Neural cell (in vitro differentiated cells): ENCODE results near the gene ZFPM1. TPM values are rescaled to one million over a fixed set of nuclear protein-coding genes. Genes with fewer than 3 reads are reported as not detected.

Experiments
- H2AFZ ChIP-seq: fragments of 200-600, 300-800 bp; sonication (generic), shearing (Covaris generic); 2 replicates; pipeline ENCODE4 v1.6.0; 2014; ENCODE audit warnings: low read depth, mild to moderate bottlenecking, antibody characterized with exemption, low read length, moderate library complexity
- H3F3A ChIP-seq: fragments of 200-600 bp; shearing (Covaris generic); 2 replicates; pipeline ENCODE4 v1.6.1; 2016; ENCODE audit warnings: mild to moderate bottlenecking, moderate library complexity, mixed read lengths, antibody characterized with exemption, low read length; ENCODE audit not compliant: insufficient read depth, poor library complexity, severe bottlenecking
- H3K27ac ChIP-seq: fragments of 200-600, 300-800 bp; sonication (generic), shearing (Covaris generic); 2 replicates; pipeline ENCODE4 v1.5.1; 2014; ENCODE audit warnings: mild to moderate bottlenecking, low read length, moderate library complexity
- H3K27me3 ChIP-seq: fragments of 300-800, 200-600 bp; sonication (generic), shearing (Covaris generic); 2 replicates; pipeline ENCODE4 v1.6.0; 2014; ENCODE audit warnings: mild to moderate bottlenecking, low read depth, low read length, moderate library complexity; ENCODE audit not compliant: insufficient read depth
- H3K36me3 ChIP-seq: fragments of 300-800, 200-600 bp; sonication (generic), shearing (Covaris generic); 2 replicates; pipeline ENCODE4 v1.5.1; 2014; ENCODE audit warnings: mild to moderate bottlenecking, antibody characterized with exemption, low read length, moderate library complexity; ENCODE audit not compliant: insufficient read depth
- H3K4me2 ChIP-seq: fragments of 300-800, 200-600 bp; sonication (generic), shearing (Covaris generic); 2 replicates; pipeline ENCODE4 v1.6.0; 2014; ENCODE audit warnings: mild to moderate bottlenecking, low read length
- H3K4me3 ChIP-seq: fragments of 300-800, 200-600 bp; sonication (generic), shearing (Covaris generic); 2 replicates; pipeline ENCODE4 v1.5.1; 2014; ENCODE audit warnings: mild to moderate bottlenecking, low read length, moderate library complexity
- H3K79me2 ChIP-seq: fragments of 200-600 bp; shearing (Covaris generic); replicated peaks from 2 replicates; pipeline ENCODE4 v1.6.0; 2014; ENCODE audit warnings: mild to moderate bottlenecking, low read length, moderate library complexity; ENCODE audit not compliant: insufficient read depth
- H3K9ac ChIP-seq: fragments of 300-800, 200-600 bp; sonication (generic), shearing (Covaris generic); 2 replicates; pipeline ENCODE4 v1.6.1; 2016; ENCODE audit warnings: mild to moderate bottlenecking, low read length, mixed read lengths
- H3K9me2 ChIP-seq: fragments of 200-600 bp; shearing (Covaris generic); 2 replicates; pipeline ENCODE4 v1.6.1; 2016; ENCODE audit warnings: mild to moderate bottlenecking, low read length, mixed read lengths; ENCODE audit not compliant: insufficient read depth
- H3K9me3 ChIP-seq: fragments of 200-600, 300-800 bp; sonication (generic), shearing (Covaris generic); 2 replicates; pipeline ENCODE4 v1.6.1; 2016; ENCODE audit warnings: mild to moderate bottlenecking, mixed run types, low read length, moderate library complexity, mixed read lengths
- H4K20me1 ChIP-seq: fragments of 200-600 bp; shearing (Covaris generic); 2 replicates; pipeline ENCODE4 v1.6.1; 2016; ENCODE audit warnings: mild to moderate bottlenecking, mixed run types; ENCODE audit not compliant: insufficient read depth
- CTCF ChIP-seq: fragments of 450-650 bp; IDR thresholded peaks from 2 replicates; pipeline ENCODE4 v1.5.1; 2014; ENCODE audit warnings: antibody characterized with exemption, mild to moderate bottlenecking, moderate library complexity; ENCODE audit not compliant: poor library complexity, severe bottlenecking
- EP300 ChIP-seq: fragments of 450-650 bp; conservative IDR thresholded peaks from 2 replicates; pipeline ENCODE4 v1.6.1; 2014; ENCODE audit warnings: antibody characterized with exemption, mild to moderate bottlenecking, moderate library complexity; ENCODE audit not compliant: poor library complexity, severe bottlenecking
- EZH2 ChIP-seq: fragments of 200-600, 300-800 bp; shearing (Covaris generic), sonication (generic); IDR thresholded peaks from 2 replicates; pipeline ENCODE4 v1.6.1; 2014; ENCODE audit warnings: antibody characterized with exemption, low read length, borderline replicate concordance, mild to moderate bottlenecking; ENCODE audit not compliant: insufficient read depth, poor library complexity, severe bottlenecking
- MXI1 ChIP-seq: fragments of 450-650 bp; conservative IDR thresholded peaks from 2 replicates; pipeline ENCODE4 v1.6.1; 2014; ENCODE audit warnings: antibody characterized with exemption, mild to moderate bottlenecking; ENCODE audit not compliant: poor library complexity, severe bottlenecking
- POLR2AphosphoS5 ChIP-seq: IDR thresholded peaks from 2 replicates; pipeline ENCODE4 v1.6.1; 2012
- RAD21 ChIP-seq: fragments of 450-650 bp; conservative IDR thresholded peaks from 2 replicates; pipeline ENCODE4 v1.6.1; 2014; ENCODE audit warnings: antibody characterized with exemption, mild to moderate bottlenecking, moderate library complexity
- REST ChIP-seq: IDR thresholded peaks from 2 replicates; pipeline ENCODE4 v1.6.1; 2012; ENCODE audit warnings: borderline replicate concordance
- SMC3 ChIP-seq: fragments of 450-650 bp; conservative IDR thresholded peaks from 2 replicates; pipeline ENCODE4 v1.6.1; 2014; ENCODE audit warnings: antibody characterized with exemption, mild to moderate bottlenecking, moderate library complexity; ENCODE audit not compliant: poor library complexity
- TAF1 ChIP-seq: IDR thresholded peaks from 2 replicates; pipeline ENCODE4 v1.6.1; 2012; ENCODE audit warnings: low read depth
- polyA plus RNA-seq: library from polyadenylated mRNA; depleted of rRNA; stranded (reverse); fragments of >200 nt; gene quantifications from 2 replicates; pipeline ENCODE4 v1.2.3, GENCODE V29; 2014

Gene ZFPM1
- polyA plus RNA-seq, 1 donor from 2014 or later = 0.41 TPM

GRCh38 chr16:88529596-88529995 is 76.5 kb downstream of the ZFPM1 start:
- H4K20me1 ChIP-seq = no peaks in the 10 kb centered on the region
- no peaks in the 10 kb centered on the region for H3F3A ChIP-seq
- H3K9me2 ChIP-seq = no peaks in the 10 kb centered on the region
- no peaks in the 10 kb centered on the region for H3K9me3 ChIP-seq
- no peaks in the 10 kb centered on the region for H3K36me3 ChIP-seq
- no peak overlapping the region for H3K4me2 ChIP-seq
- no peak overlapping the region for H3K4me3 ChIP-seq
- H3K79me2 ChIP-seq = no peaks in the 10 kb centered on the region
- H3K27me3 ChIP-seq = no peaks in the 10 kb centered on the region
- no peak for TF ChIP-seq TAF1
- TF ChIP-seq EZH2 = no peak
- no peak for TF ChIP-seq SMC3
- no peak for TF ChIP-seq POLR2AphosphoS5
- TF ChIP-seq MXI1 = no peak
- TF ChIP-seq REST = no peak
- no peak for TF ChIP-seq EP300
- no peak for TF ChIP-seq CTCF
- no peak for TF ChIP-seq RAD21
- H2AFZ ChIP-seq = no peak overlapping the region
- H3K27ac ChIP-seq = no peak overlapping the region
- H3K9ac ChIP-seq = no peak overlapping the region

GRCh38 chr16:88530051-88530857 is 77.2 kb downstream of the ZFPM1 start:
- Histone ChIP-seq H3K9me3 (no peaks in the 10 kb centered on the region), H3K27me3 (no peaks in the 10 kb centered on the region), H3F3A (no peaks in the 10 kb centered on the region), H3K9me2 (no peaks in the 10 kb centered on the region), H2AFZ (no peak overlapping the region), H4K20me1 (no peaks in the 10 kb centered on the region), H3K79me2 (no peaks in the 10 kb centered on the region), H3K36me3 (no peaks in the 10 kb centered on the region), H3K4me3 (no peak overlapping the region), H3K4me2 (no peak overlapping the region), H3K27ac (no peak overlapping the region), H3K9ac (no peak overlapping the region)
- TF ChIP-seq MXI1 = no peak
- no peak for TF ChIP-seq RAD21
- TF ChIP-seq POLR2AphosphoS5 = no peak
- TF ChIP-seq EZH2 = no peak
- TF ChIP-seq TAF1 = no peak
- no peak for TF ChIP-seq REST
- no peak for TF ChIP-seq EP300
- no peak for TF ChIP-seq SMC3
- TF ChIP-seq CTCF = no peak
